NCI-H226 (cell line): Measurements from ENCODE around the gene GPR32.
"Not testable (repeated sequence)": the region's sequence is repeated elsewhere in the genome, so short reads cannot be mapped to it uniquely, and the experiment has no call there.

Experiments
- DNase-seq: peaks from one replicate; pipeline ENCODE4 v3.0.0-alpha.2; 2015

GPR32 gene

GRCh38 chr19:50750010-50750409 is 20.3 kb upstream of the GPR32 start:
- DNase-seq: no peak

- DNase-seq: no peak
Measured at GRCh38 chr19:50753879-50754278, 16.4 kb upstream of the GPR32 start.

GRCh38 chr19:50756244-50756643 is 14.0 kb upstream of the GPR32 start:
- not testable (repeated sequence) for DNase-seq

GRCh38 chr19:50757624-50758023 is 12.6 kb upstream of the GPR32 start:
- not testable (repeated sequence) for DNase-seq

GRCh38 chr19:50759076-50759475 is 11.2 kb upstream of the GPR32 start:
- not testable (repeated sequence) for DNase-seq

GRCh38 chr19:50759886-50760285 is 10.4 kb upstream of the GPR32 start:
- no peak for DNase-seq

- DNase-seq: not testable (repeated sequence)
Measured at GRCh38 chr19:50761501-50761900, 8.8 kb upstream of the GPR32 start.

- DNase-seq: not testable (repeated sequence)
Measured at GRCh38 chr19:50763521-50763920, 6.7 kb upstream of the GPR32 start.

GRCh38 chr19:50764409-50764808 is 5.9 kb upstream of the GPR32 start:
- DNase-seq: no peak

- DNase-seq: not testable (repeated sequence)
Measured at GRCh38 chr19:50766746-50767145, 3.5 kb upstream of the GPR32 start.

- peak; percentile 41 for DNase-seq
Measured at GRCh38 chr19:50767263-50767662, 3.0 kb upstream of the GPR32 start.

- DNase-seq: no peak
Measured at GRCh38 chr19:50768277-50768676, 2.0 kb upstream of the GPR32 start.

- no peak for DNase-seq
Measured at GRCh38 chr19:50770888-50771287, 624 bp downstream of the GPR32 start.

GRCh38 chr19:50772476-50772875 is 2.2 kb downstream of the GPR32 start:
- DNase-seq: peak; percentile 8

- not testable (repeated sequence) for DNase-seq
Measured at GRCh38 chr19:50772912-50773311, 2.6 kb downstream of the GPR32 start.

GRCh38 chr19:50773454-50773853 is 3.2 kb downstream of the GPR32 start:
- DNase-seq: not testable (repeated sequence)

- no peak for DNase-seq
Measured at GRCh38 chr19:50776131-50776530, 5.9 kb downstream of the GPR32 start.

- DNase-seq: no peak
Measured at GRCh38 chr19:50777261-50777660, 7.0 kb downstream of the GPR32 start.

GRCh38 chr19:50777830-50778303 is 7.6 kb downstream of the GPR32 start:
- no peak for DNase-seq

GRCh38 chr19:50778906-50779430 is 8.7 kb downstream of the GPR32 start:
- no peak for DNase-seq

- DNase-seq: no peak
Measured at GRCh38 chr19:50779504-50780457, 9.5 kb downstream of the GPR32 start.

- no peak for DNase-seq
Measured at GRCh38 chr19:50780753-50781435, 10.6 kb downstream of the GPR32 start.

GRCh38 chr19:50783848-50784152 is 13.5 kb downstream of the GPR32 start:
- not testable (repeated sequence) for DNase-seq

GRCh38 chr19:50784710-50785109 is 14.4 kb downstream of the GPR32 start:
- no peak for DNase-seq
